ENCODE measurements around the gene KRTAP12-2.
"Not testable (repeated sequence)": the region's sequence is repeated elsewhere in the genome, so short reads cannot be mapped to it uniquely, and the experiment has no call there.

- not testable (repeated sequence) for TF ChIP-seq CBX3 (IDR thresholded peaks at IDR 0.05; ENCODE audit: borderline replicate concordance, low read depth); CHD2 (IDR thresholded peaks at IDR 0.05; ENCODE audit: borderline replicate concordance, low read depth, low read length); CTCF (IDR thresholded peaks at IDR 0.05 in 2 of 3, conservative IDR thresholded peaks at IDR 0.05 in 1 of 3; ENCODE audit: control insufficient read depth in 2 of 3, extremely low read depth in 1 of 3, insufficient read depth in 1 of 3, low read depth in 3 of 3, low read length in 3 of 3); USF2 (IDR thresholded peaks at IDR 0.05; ENCODE audit: borderline replicate concordance, low read depth, low read length); POU2F2 (IDR thresholded peaks at IDR 0.05; ENCODE audit: borderline replicate concordance, low read depth, low read length); JUNB (IDR thresholded peaks at IDR 0.05); REST (IDR thresholded peaks at IDR 0.05; ENCODE audit: low read depth, low read length); BHLHE40 (IDR thresholded peaks at IDR 0.05; ENCODE audit: borderline replicate concordance in 1 of 2, low read depth in 2 of 2, low read length in 1 of 2); RAD21 (IDR thresholded peaks at IDR 0.05; ENCODE audit: insufficient read depth, low read depth, low read length)
These were observed 28.8 kb downstream of the KRTAP12-2 start for GRCh38 chr21:44637851-44638348.
